Brain pericyte (primary cell): ENCODE results near the gene EXOC3L4.

Experiments
- DNase-seq: peaks from one replicate; pipeline ENCODE4 v3.0.0-alpha.2; 2012; ENCODE audit warnings: low read depth, low spot score

EXOC3L4 gene

DNA sequence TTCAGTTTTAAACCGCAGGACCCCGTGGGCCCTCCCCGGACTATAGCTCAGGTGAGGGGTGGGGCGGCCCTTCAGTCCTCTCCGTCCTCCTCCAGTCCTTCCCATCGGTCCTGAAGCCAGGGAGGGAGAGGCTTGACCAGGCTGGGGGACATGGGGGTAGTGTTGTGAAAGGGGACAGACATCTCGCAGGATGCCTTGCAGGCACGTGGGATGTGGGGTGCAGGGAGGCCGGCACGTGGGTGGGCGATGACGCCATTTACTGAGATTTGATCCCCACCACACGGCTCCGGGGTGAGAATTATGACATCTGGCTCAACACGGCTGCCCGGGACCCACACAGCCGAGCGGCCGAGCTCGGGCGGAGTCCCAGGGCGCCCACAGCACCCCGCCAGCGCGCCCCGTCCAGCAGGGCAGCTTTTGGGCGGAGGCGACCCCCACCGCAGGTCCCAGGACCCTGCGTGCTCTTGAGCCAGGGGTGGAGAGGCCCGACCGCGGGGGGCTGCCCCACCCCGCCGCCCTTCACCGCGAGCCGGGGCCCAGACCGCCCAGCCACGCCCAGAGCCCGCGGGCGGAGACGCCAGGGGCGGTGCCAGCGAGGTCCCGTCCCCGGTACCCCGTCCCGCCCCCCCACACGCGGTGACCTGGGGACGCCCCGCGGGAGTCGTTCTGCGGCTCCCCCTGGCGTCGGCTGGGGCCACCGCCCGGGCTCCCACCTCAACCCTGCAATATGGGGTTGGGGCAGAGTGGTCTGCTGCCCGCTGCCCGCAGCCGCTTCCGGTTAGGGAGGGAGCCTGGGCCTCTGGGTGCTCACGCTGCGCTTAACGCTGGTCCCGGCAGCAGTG, 3.3 kb upstream of the EXOC3L4 start:
- DNase-seq, result no peak

DNA sequence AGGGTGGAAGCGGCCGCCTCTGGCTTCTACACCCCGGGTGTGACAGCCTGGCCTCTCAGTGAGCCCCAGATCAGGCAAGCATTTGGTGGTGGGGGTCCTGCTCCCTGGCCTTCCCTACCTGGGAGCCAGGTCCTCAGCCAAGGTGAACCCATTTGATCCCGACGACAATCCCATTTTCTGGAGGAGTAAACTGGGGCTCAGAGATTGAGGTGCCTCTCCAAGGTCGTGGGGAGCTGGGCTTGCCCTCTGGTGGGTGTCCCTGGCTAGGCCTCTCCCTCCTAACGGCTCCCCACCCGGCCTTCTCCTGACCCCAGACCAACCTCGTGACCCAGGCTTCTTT, 2.7 kb upstream of the EXOC3L4 start:
- no peak for DNase-seq

DNA sequence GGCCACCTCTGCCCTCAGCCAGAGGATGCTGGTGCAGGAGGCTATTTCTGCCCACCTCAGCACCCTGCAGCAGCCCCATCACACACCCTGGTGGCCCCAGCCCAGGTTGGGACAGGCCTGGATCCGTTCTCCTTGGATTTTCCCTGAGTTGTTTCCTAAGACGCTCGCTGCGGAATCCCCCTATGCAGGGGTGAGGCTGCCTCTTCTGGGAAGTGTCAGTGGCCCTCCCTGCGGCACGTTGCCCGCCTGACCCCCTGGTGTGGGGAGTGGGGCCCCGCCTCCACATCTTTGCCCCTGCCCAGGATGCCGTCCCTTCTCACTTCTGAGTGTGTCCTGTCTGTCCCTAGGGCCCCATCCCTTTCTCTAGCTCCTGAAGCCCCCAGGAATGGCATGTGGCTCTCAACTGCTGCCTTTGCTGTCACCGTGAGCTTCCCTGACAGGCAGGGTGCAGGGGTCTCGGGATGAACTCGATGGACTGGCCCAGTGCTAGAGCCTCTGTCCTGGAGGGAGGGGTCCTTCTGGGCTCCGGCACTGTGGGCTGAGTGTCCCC, 594 bp upstream of the EXOC3L4 start:
- DNase-seq, result no peak

DNA sequence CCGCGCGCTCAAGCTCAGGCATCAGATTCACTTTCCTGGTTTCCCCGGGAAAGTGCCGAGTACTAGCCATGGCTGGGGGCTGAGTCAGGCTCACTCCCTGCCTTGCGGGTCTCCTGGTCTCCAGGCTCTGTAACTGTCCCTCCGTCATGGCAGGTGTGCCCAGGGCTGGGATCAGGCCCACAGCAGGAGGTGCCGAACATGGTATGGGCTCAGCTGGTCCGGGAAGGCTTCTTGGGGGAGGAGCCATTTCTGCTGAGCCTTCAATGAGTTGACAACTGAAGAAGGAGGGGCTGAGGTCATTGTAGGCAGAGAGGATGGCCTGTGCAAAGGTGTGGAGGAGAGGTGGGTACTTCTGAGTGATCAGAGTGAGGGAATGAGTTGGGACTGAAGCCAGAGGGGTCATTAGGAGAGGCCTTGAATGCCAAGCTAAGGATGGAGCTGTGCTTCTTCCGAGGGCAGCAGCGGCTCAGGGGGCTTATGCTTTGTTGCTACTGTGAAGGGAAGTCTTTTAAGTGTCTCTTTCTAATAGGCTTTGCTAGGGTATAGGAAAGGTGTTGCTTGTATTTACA, 769 bp downstream of the EXOC3L4 start:
- no peak for DNase-seq

DNA sequence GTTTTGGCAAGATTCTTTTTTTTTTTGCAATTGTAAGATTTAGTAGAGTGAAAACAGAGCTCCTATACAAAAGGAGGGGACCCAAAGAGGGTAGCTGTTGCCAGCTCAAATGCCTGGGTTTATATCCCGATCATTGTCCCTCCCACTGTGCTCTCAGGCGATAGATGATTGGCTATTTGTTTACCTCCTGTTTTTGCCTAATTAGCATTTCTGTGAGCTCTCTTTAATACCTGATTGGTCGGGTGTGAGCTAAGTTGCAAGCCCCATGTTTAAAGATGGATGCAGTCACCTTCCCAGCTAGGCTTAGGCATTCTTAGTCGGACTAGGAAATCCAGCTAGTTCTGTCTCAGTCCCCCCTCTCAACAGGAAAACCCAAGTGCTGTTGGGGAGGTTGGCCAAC, 1.9 kb downstream of the EXOC3L4 start:
- DNase-seq, result no peak

DNA sequence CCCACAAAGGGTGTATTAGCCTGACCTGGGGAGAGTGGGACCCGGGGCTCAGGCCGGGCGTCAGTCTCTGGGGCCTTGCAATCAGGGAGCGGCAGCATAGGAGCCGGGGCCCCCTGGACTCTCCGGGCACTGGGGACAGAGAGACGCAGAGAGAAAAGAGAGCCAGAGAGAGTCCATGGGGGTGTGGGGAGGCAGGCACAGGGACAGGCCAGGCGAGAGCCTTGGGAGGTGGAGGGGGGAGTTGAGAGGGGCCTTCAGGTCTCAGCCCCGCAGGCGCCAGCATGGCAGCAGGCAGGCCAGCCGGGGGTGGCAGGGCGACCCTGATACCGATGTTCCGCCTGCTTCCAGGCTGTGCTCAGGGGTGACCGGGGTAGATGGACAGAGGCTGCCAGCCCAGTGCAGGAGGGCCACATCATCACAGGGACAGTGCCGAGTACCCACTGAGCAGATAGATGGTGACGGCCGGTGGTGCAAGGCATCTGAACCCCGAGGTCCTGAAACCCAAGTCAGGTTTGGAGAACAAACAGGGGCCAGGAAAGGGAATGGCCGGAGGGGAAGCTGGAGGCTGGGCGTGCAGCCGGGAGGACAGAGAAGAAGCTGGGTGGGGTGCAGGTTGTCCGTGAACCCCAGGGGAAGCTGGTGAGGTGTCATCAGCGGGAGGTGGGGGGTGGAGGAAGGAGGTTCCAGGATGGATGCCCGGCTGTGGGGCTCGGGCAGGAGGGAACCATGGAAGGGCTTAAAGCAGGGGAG, 2.9 kb downstream of the EXOC3L4 start:
- DNase-seq, result no peak

DNA sequence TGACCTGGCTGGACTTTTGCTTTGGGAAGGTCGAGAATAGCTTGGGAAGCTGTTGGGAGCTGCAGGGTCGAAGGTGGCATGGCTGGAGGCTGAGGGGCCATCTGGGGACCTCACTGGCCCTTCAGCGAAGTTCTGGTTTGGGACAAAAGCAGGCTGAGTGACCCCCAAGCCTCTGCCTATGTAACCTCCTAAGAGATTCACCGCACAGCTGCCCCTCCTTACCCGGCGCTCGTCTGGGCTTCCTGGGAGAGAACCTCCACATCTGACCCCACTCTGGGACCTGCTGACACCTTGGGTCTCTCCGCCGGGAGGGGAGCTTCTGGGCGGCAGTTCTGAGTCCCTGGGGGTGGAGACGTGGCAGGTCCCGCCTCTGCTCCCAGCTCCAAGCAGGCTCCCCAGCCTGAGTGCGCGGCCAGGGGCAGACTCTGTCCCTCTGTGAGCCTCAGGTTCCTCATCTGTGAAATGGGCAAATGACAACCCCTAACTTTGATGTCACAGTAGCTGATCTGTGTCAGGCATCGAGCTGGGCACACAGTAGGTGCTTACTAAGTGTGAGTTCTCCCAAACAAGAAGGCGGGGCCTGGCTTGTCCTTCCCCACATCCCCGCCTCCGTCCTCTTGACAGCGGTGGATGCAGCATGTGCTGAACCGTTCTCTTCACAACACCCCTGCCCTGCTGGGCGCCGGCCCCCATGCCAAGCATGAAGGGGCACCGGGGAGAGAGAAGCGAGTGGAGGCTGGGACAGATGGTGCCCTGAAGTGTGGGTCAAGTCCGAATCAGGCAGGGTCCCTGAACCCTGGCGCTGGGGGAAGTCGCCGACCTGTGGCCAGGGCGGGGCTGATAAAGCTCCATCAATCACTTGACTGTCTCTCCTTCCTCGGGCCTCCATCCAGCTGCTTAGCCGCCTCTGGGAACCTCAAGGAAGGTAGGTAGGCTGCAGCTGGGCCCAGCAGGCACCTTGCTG, 3.8 kb downstream of the EXOC3L4 start:
- DNase-seq, result no peak

DNA sequence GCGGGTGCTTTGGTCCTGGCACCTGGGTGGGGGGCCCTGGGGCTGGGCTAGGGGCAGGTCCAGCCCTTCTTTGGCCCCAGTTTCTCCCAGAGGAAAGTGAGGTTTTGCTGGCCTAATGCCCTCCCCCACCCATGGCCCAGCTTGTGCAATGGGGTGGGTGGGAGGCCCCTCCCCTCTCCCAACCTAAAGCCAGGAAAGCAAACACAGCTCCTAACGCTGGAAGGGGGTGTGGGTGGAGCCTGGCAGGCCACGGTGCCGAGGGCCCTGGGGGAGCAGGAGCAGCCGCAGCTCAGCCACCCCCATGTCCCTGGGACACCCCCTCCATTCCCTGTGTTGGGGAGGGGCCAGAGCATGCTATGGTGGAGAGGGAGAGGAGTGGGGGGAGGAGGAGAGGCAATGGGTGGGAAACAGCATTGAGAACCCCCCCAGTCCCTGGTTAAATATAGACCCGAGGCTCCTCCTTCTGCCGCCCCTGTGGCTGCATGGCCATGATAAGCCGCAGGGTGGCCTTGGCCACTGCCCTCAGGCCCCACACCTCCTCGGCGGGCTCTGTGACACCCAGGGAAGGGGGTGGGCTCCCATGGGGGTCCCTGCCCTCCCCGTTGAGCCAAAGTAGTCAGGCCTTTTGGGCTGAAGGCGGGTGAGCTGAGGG, 4.7 kb downstream of the EXOC3L4 start:
- no peak for DNase-seq

DNA sequence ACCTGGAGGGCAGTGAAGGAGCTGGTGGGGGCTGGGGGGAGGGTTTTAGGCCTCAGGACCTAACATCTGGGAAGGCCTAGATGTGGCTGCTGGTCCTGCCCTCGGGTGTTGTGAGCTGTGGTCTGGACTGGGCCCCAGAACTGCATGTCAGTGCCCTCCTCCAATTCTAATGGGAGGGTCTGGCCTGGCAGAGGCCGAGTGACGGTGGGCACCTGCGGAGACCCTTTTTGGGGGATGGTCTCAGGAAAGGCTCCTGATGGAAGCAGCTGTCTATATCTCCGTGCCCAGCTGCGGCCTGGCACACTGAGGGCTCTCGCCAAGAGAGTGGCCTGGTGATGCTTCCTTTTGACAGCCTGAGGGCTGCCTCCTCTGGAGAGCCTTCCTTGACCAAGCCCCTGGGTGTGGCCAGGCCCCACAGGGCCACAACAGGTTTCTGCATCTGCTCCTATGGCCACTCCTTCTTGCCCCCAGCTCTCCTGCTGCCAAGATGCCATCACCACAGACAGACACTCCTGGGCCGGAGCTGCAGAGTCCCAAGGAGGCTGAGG, 5.3 kb downstream of the EXOC3L4 start:
- DNase-seq, result no peak

DNA sequence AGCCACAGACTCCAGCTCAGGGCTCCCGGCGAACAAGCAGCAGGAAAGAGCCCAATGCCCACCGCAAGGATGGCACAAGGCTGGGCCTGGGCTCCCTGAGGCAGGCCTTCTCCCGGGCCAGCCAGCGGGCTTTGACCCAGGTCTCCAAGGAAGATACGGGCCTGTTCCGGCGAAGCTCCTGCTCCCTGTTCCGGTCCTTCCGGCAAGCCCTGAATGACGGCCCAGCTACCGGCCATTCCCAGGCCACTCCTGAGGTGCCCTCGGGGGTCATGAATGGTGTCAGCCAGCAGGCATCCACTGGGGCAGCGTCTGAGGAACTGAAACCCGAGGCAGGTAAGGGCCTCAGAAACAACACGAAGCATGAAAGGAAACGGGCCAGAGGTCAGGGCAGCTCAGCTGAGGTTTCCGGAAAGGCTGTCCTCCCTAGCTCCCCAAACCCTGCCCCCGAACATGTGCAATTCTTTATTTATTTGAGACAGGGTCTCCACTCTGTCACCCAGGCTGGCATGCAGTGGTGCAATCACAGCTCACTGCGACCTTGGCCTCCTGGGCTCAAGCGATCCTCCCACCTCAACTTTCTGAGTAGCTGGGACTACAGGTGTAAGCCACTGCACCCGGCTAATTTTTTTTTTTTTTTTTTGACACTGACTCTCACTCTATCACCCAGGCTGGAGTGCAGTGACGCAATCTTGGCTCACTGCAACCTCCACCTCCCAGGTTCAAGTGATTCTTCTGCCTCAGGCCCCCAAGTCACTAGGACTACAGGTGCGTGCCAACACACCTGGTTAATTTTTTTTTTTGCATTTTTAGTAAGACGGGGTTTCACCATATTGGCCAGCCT, 6.0 kb downstream of the EXOC3L4 start:
- DNase-seq, result no peak

DNA sequence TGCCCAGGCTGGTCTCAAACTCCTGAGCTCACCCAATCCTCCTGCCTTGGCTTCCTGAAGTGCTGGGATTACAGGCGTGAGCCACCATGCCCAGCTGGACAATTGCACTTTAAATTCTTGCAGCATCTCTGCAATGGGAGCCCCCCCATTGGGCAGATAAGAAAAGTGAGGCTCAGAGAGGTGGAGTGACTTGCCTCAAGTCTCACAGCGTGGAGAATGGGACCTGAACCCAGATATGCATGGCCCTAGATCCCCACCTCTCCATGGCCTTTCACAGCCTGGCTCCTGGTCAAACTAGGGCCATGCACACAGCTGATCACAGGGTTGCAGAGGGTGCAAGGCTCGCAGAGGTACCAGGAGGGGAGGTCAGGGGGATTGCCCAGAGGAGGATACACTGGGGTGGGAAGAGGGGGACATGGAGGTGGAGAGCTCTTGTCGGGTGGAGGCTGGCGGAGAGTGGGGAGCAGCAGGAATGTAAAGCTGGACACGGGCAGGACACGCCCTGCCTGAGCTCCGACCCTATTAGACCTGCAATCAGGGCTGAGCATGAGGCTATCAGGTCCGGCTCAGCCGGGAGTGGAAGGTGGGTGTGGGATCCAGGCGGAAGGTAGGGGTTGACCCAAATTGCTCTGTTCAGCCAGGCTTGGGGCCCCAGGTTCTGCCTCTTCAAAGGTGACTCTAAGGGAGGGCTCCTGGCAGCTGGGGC, 6.9 kb downstream of the EXOC3L4 start:
- DNase-seq, result no peak

DNA sequence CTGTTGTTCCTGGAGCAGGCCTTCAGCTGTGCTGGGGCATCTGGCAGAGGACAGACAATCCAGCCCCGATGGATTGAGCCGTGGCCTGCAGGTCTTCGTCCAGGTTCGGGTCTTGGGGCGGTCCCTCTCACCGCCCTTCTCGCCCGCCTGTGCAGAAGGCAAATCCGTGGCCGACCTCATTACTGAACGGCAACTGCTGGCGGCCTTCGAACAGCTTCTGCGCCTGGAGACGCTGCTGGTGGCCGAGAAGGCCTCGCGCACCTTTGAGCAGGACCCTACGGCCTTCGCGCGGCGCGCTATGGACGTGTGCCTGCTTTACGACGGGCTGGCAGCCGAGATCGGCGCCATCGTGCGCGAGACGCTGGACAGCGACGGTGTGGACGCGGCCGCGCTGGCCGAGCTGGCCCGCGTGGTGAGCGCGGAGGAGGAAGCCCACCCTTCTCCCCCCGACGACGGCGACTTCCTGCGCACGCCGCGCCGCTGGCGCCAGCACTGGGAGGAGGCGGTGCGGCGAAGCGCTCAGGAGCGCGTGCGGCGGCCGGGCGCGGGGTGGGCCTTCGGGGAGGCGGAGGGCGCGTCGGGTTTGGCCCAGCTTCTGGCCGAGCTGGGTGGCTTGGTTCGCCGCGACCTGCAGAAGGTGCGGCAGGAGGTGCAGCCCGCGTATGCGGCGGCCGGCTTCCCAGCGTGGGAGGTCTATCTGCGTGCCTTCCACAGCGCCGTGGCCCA, 7.6 kb downstream of the EXOC3L4 start:
- no peak for DNase-seq

DNA sequence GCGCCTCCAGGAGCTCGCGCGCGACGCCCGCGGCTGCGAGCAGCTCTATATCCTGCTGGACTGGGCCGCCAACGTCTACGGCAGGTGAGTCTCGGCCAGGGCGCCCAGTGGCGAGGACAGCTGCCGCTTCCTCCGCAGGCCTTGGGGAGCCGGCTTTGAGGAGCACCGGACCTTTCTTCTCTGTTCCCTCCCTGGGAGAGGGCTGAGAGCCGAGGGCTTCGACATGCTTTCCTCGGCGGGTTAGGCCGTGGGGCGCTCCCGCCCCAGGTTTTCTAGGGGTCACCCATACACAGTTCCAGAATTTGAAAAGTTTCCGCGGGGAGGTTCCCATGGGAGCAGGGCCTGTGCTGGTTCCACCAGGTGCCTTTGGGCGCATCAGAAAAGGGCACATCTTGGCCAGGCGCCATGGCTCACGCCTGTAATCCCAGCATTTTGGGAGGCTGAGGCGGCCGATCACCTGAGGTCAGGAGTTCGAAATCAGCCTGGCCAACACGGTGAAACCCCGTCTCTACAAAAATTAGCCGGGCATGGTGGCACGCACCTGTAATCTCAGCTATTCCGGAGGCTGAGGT, 8.2 kb downstream of the EXOC3L4 start:
- DNase-seq, result no peak

DNA sequence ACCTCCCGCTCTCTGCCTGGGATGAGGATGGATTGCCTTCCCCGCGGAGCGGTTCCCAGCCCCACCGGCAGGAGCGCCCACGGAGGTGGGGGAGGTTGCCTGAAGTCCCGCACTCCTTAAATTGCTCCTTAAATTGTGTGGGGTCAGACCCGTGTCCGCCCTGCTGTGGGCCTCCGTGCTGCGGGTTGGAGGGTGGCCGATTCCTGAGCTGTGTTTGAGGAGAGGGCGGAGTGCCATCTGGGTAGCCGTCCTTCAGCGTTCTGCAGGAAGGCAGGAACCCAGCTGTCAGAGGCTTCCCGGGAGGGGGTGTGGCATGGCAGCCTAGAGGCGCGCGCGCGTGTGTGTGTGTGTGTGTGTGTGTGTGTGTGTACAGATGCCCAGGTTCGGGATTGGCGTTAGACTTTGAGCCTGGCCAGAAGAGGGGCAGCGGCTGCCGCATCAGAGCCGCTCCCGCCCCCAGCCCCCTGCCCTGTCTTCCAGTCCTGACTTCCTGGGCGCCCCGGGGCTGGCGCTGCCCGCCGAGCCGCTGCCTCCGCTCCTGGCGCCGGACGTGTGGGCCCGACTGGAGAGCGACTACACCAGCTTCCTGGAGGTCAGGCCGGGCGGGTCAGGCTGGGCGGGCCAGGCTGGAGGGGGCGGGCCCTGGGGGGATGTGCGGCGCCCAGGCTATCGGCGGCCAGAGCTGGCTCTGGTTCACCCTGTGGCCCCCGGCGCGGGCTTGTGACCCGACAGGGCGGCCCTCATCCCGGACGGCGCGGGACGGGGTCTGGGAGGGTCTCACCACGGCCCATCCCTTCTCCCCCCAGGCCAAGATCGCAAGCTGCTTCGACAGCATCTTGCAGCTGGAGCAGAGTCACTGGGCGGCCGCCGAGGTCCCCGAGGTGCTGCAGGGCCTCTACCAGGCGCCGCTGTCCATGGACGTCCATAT, 9.2 kb downstream of the EXOC3L4 start:
- no peak for DNase-seq

DNA sequence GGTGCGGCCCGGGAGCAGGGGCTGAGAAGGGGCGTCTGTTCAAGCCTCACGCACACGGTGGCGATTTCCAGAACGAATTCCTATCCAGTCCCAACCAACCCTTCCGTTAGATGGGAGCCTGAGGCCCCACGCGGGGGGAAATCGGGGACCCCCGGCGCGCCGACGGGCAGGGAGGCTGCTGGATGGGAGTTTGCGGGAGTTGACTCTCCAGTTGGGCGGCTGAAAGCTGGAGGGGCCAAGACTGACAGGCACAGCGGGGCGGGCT, 9.8 kb downstream of the EXOC3L4 start:
- DNase-seq, result no peak

DNA sequence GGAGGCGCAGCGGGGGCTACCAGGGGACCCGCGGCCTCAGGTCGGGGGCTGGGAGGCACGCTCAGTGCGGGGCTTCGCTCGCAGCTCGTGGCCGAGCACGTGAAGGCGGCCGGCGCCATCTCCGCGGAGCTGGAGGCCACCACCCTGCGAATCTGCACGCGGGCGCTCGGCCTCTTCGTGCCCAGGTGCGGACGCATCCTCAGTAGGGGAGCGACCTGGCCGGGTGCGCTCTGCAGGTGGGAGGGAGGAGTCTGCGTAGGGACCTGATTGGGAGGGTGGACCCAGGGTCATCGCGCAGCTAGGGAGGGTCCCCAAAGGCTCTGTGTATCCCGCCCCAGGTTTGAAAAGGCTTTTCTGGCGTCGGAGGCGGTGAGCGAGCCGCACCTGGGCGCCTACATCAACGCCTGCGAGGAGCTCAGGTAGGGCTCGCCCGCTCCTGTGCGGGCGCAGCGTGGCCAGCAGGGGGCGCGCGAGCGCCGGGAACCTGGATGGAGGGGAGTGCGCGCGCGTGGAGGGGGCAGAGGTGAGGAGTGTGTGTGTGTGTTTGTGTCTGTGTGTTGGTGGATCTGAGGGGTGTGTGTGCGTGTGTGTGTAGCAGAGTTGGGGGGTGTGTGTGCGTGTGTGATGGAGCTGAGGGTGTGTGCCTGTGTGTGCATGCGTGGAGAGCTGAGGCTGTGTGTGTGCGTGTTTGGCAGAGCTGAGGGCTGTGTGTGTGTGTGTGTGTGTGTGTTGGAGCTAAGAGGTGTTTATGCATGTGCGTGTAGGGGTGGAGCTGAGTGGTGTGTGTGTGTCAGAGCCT, 10.3 kb downstream of the EXOC3L4 start:
- no peak for DNase-seq
